ENCODE results near the gene KIFBP.

KIFBP gene

DNA sequence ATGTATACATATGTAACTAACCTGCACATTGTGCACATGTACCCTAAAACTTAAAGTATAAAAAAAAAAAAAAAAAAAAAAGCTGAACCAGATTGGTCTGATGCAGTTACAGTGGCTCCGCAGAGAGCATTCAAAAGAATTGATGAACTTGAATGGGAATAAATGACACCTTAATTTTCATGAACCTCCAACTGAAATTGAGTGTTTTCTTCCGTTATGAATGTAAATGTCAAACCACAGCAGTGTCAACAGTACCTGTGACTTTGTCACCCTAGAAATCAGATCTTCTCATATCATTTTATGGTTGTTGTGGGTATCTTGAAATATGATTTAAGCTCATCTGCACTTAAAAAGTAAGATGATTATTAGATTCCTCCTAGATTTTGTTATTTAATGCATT, 66.6 kb downstream of the KIFBP start:
- H3K9ac ChIP-seq: no peak overlapping the region
- H3K4me2 ChIP-seq: no peak overlapping the region
- H3K27ac ChIP-seq: no peak overlapping the region
- TF ChIP-seq, protein P1, sequence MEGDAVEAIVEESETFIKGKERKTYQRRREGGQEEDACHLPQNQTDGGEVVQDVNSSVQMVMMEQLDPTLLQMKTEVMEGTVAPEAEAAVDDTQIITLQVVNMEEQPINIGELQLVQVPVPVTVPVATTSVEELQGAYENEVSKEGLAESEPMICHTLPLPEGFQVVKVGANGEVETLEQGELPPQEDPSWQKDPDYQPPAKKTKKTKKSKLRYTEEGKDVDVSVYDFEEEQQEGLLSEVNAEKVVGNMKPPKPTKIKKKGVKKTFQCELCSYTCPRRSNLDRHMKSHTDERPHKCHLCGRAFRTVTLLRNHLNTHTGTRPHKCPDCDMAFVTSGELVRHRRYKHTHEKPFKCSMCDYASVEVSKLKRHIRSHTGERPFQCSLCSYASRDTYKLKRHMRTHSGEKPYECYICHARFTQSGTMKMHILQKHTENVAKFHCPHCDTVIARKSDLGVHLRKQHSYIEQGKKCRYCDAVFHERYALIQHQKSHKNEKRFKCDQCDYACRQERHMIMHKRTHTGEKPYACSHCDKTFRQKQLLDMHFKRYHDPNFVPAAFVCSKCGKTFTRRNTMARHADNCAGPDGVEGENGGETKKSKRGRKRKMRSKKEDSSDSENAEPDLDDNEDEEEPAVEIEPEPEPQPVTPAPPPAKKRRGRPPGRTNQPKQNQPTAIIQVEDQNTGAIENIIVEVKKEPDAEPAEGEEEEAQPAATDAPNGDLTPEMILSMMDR (conservative IDR thresholded peaks at IDR 0.05; ENCODE audit: low read depth, low read length): no peak
- no peaks in the 10 kb centered on the region for H3K36me3 ChIP-seq (ENCODE audit: insufficient read depth)
- no peak overlapping the region for H2AFZ ChIP-seq (ENCODE audit: low read depth)
- no peaks in the 10 kb centered on the region for H3K27me3 ChIP-seq (ENCODE audit: insufficient read depth, low read depth)
- H4K20me1 ChIP-seq (ENCODE audit: insufficient read depth): no peaks in the 10 kb centered on the region
- H3K4me3 ChIP-seq (IDR thresholded peaks at IDR 0.05; ENCODE audit: insufficient read depth, low read depth, low read length): no peak overlapping the region
- H3K79me2 ChIP-seq (ENCODE audit: insufficient read depth, low read depth): no peaks in the 10 kb centered on the region
- no peaks in the 10 kb centered on the region for H3K4me1 ChIP-seq (ENCODE audit: low read depth, poor library complexity, severe bottlenecking)

DNA sequence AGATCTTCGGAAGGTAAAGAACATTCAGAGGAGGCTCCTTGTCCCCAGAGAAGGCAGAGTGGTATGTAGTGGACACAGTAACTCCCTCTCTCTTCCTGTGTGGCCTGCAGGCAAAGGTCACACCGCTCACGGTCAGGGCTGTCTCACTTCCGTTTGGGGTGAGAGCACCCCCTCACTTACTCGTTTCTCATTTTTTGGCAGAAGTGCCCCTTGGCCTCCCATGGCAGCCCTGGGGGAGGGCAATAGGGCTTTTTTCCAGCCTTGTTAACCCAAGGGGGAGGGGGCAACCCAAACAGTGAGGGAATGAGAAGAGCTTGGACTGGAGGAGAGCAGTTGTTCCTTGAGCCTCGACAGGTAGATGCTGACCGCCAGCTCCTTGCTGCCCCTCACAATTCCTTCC, 67.5 kb downstream of the KIFBP start:
- Histone ChIP-seq H4K20me1 (ENCODE audit: insufficient read depth) (no peaks in the 10 kb centered on the region), H3K4me1 (ENCODE audit: low read depth, poor library complexity, severe bottlenecking) (no peaks in the 10 kb centered on the region), H2AFZ (ENCODE audit: low read depth) (no peak overlapping the region), H3K4me3 (IDR thresholded peaks at IDR 0.05; ENCODE audit: insufficient read depth, low read depth, low read length) (no peak overlapping the region), H3K9ac (no peak overlapping the region), H3K36me3 (ENCODE audit: insufficient read depth) (no peaks in the 10 kb centered on the region), H3K79me2 (ENCODE audit: insufficient read depth, low read depth) (no peaks in the 10 kb centered on the region), H3K4me2 (no peak overlapping the region), H3K27me3 (ENCODE audit: insufficient read depth, low read depth) (no peaks in the 10 kb centered on the region), H3K27ac (no peak overlapping the region)
- TF ChIP-seq, protein P1 (conservative IDR thresholded peaks at IDR 0.05; ENCODE audit: low read depth, low read length): no peak

- TF ChIP-seq, protein P1 (conservative IDR thresholded peaks at IDR 0.05; ENCODE audit: low read depth, low read length): no peak
- H3K27ac ChIP-seq: no peak overlapping the region
- H3K79me2 ChIP-seq (ENCODE audit: insufficient read depth, low read depth): no peaks in the 10 kb centered on the region
- no peaks in the 10 kb centered on the region for H3K4me1 ChIP-seq (ENCODE audit: low read depth, poor library complexity, severe bottlenecking)
- H3K9ac ChIP-seq: no peak overlapping the region
- H3K36me3 ChIP-seq (ENCODE audit: insufficient read depth): no peaks in the 10 kb centered on the region
- no peaks in the 10 kb centered on the region for H4K20me1 ChIP-seq (ENCODE audit: insufficient read depth)
- no peak overlapping the region for H3K4me2 ChIP-seq
- H3K4me3 ChIP-seq (IDR thresholded peaks at IDR 0.05; ENCODE audit: insufficient read depth, low read depth, low read length): no peak overlapping the region
- no peaks in the 10 kb centered on the region for H3K27me3 ChIP-seq (ENCODE audit: insufficient read depth, low read depth)
- H2AFZ ChIP-seq (ENCODE audit: low read depth): no peak overlapping the region
These were observed 68.1 kb downstream of the KIFBP start for GRCh38 chr10:69056536-69057260.

GRCh38 chr10:69057261-69057950, 68.8 kb downstream of the KIFBP start:
- TF ChIP-seq, protein P1 (conservative IDR thresholded peaks at IDR 0.05; ENCODE audit: low read depth, low read length): no peak
- H3K79me2 ChIP-seq (ENCODE audit: insufficient read depth, low read depth): no peaks in the 10 kb centered on the region
- H3K4me3 ChIP-seq (IDR thresholded peaks at IDR 0.05; ENCODE audit: insufficient read depth, low read depth, low read length): no peak overlapping the region
- H3K27ac ChIP-seq: no peak overlapping the region
- H3K4me2 ChIP-seq: no peak overlapping the region
- no peaks in the 10 kb centered on the region for H3K27me3 ChIP-seq (ENCODE audit: insufficient read depth, low read depth)
- no peak overlapping the region for H3K9ac ChIP-seq
- no peaks in the 10 kb centered on the region for H3K4me1 ChIP-seq (ENCODE audit: low read depth, poor library complexity, severe bottlenecking)
- H4K20me1 ChIP-seq (ENCODE audit: insufficient read depth): no peaks in the 10 kb centered on the region
- no peaks in the 10 kb centered on the region for H3K36me3 ChIP-seq (ENCODE audit: insufficient read depth)
- no peak overlapping the region; the same call in 1 of the 2 replicates for H2AFZ ChIP-seq (ENCODE audit: low read depth)

All from KMS-11 (cell line).